HEK293T (cell line): ENCODE measurements around the gene ZSCAN30.

Experiments
- BHLHE40 ChIP-seq: fragments of 450-650 bp; IDR thresholded peaks from 2 replicates; pipeline ENCODE4 v1.6.1; 2016; ENCODE audit warnings: mild to moderate bottlenecking, moderate library complexity, borderline replicate concordance
- CTBP1 ChIP-seq: fragments of 450-650 bp; IDR thresholded peaks from 2 replicates; pipeline ENCODE4 v1.6.1; 2016; ENCODE audit warnings: borderline replicate concordance
- FOXA1 ChIP-seq: fragments of 450-650 bp; IDR thresholded peaks from 2 replicates; pipeline ENCODE4 v1.6.1; 2016; ENCODE audit warnings: mild to moderate bottlenecking
- FOXK2 ChIP-seq: fragments of 450-650 bp; IDR thresholded peaks from 2 replicates; pipeline ENCODE4 v1.6.1; 2016; ENCODE audit warnings: mild to moderate bottlenecking
- FOXM1 ChIP-seq: fragments of 450-650 bp; IDR thresholded peaks from 2 replicates; pipeline ENCODE4 v1.6.1; 2017; ENCODE audit warnings: mild to moderate bottlenecking, borderline replicate concordance
- NFRKB ChIP-seq: fragments of 450-650 bp; IDR thresholded peaks from 2 replicates; pipeline ENCODE4 v1.6.1; 2016; ENCODE audit warnings: mild to moderate bottlenecking, moderate library complexity
- SP1 ChIP-seq: fragments of 450-650 bp; IDR thresholded peaks from 2 replicates; pipeline ENCODE4 v1.6.1; 2017
- SUZ12 ChIP-seq: fragments of 450-650 bp; IDR thresholded peaks from 2 replicates; pipeline ENCODE4 v1.6.1; 2016; ENCODE audit warnings: mild to moderate bottlenecking
- TARDBP ChIP-seq: fragments of 450-650 bp; IDR thresholded peaks from 2 replicates; pipeline ENCODE4 v1.6.1; 2016
- TF ChIP-seq, protein P1 (sequence below): fragments of 450-650 bp; IDR thresholded peaks from 2 replicates; pipeline ENCODE4 v1.6.1; 2016

GRCh38 chr18:35201256-35201931 lies 88.6 kb downstream of the ZSCAN30 start:
- no peak for TF ChIP-seq TARDBP
- TF ChIP-seq, protein P1, sequence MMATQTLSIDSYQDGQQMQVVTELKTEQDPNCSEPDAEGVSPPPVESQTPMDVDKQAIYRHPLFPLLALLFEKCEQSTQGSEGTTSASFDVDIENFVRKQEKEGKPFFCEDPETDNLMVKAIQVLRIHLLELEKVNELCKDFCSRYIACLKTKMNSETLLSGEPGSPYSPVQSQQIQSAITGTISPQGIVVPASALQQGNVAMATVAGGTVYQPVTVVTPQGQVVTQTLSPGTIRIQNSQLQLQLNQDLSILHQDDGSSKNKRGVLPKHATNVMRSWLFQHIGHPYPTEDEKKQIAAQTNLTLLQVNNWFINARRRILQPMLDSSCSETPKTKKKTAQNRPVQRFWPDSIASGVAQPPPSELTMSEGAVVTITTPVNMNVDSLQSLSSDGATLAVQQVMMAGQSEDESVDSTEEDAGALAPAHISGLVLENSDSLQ: no peak
- TF ChIP-seq NFRKB: no peak
- no peak for TF ChIP-seq SUZ12
- TF ChIP-seq FOXA1: no peak
- no peak for TF ChIP-seq SP1
- TF ChIP-seq CTBP1: no peak
- TF ChIP-seq FOXM1: no peak
- no peak for TF ChIP-seq BHLHE40
- TF ChIP-seq FOXK2: no peak
